HEK293 (cell line): ENCODE data around the gene ACOT8.

Experiments
- CTCF ChIA-PET: fragments of 350-600 bp; formaldehyde crosslinking; extraction: SDS; loops from one replicate; lab custom pipeline; 2021; ENCODE audit warnings: antibody characterized with exemption; lab: Yijun Ruan, JAX
- POLR2A ChIA-PET: fragments of 300-600 bp; formaldehyde crosslinking; extraction: SDS; loops from one replicate; lab custom pipeline; 2020; ENCODE audit warnings: antibody characterized with exemption, inconsistent platforms; lab: Yijun Ruan, JAX
- H3K27ac ChIP-seq: fragments of 200-500 bp; sonication (Bioruptor generic); 2 replicates; pipeline ENCODE4 v1.5.1; 2014; ENCODE audit warnings: low read depth, low read length, control low read depth, inconsistent platforms; ENCODE audit errors: extremely low read depth
- H3K36me3 ChIP-seq, 2 experiments: fragments of 200-500 bp in 1 of 2; sonication (Bioruptor generic) in 1 of 2; 1 replicate in 1 of 2; 2 replicates in 1 of 2; pipeline ENCODE4 v1.5.1; 2014 to 2017; ENCODE audit warnings: inconsistent platforms in 2 of 2, low read length in 2 of 2; ENCODE audit not compliant: control insufficient read depth in 2 of 2, insufficient read depth in 1 of 2
- H3K4me1 ChIP-seq: fragments of 200-500 bp; sonication (Bioruptor generic); 2 replicates; pipeline ENCODE4 v1.5.1; 2014; ENCODE audit warnings: mild to moderate bottlenecking, low read length, inconsistent platforms; ENCODE audit not compliant: control insufficient read depth, insufficient read depth
- H3K4me3 ChIP-seq: 2 replicates; pipeline ENCODE4 v1.5.1; 2011; ENCODE audit warnings: low read depth, mild to moderate bottlenecking, control low read depth, low read length, moderate library complexity
- H3K9me3 ChIP-seq: fragments of 200-500 bp; sonication (Bioruptor generic); 2 replicates; pipeline ENCODE4 v1.5.1; 2014; ENCODE audit warnings: low read depth, low read length, inconsistent platforms; ENCODE audit not compliant: control insufficient read depth, insufficient read depth
- BCL11A ChIP-seq: fragments of 450-650 bp; formaldehyde crosslinking; IDR thresholded peaks from 2 replicates; pipeline ENCODE4 v1.5.1; 2016; ENCODE audit warnings: low read depth, missing biosample characterization, missing genetic modification characterization
- GFI1B ChIP-seq: fragments of 450-650 bp; formaldehyde crosslinking; IDR thresholded peaks from 2 replicates; pipeline ENCODE4 v1.5.1; 2016; ENCODE audit warnings: missing biosample characterization, missing genetic modification characterization
- KLF9 ChIP-seq: fragments of 450-650 bp; formaldehyde crosslinking; IDR thresholded peaks from 2 replicates; pipeline ENCODE4 v1.5.1; 2016; ENCODE audit warnings: missing biosample characterization, missing genetic modification characterization, low read depth
- MZF1 ChIP-seq: fragments of 450-650 bp; formaldehyde crosslinking; IDR thresholded peaks from 2 replicates; pipeline ENCODE4 v1.5.1; 2017; ENCODE audit warnings: missing biosample characterization, missing genetic modification characterization, borderline replicate concordance
- SP7 ChIP-seq: fragments of 450-650 bp; formaldehyde crosslinking; IDR thresholded peaks from 2 replicates; pipeline ENCODE4 v1.5.1; 2016; ENCODE audit warnings: missing biosample characterization, missing genetic modification characterization
- TRIM28 ChIP-seq: IDR thresholded peaks from 2 replicates; pipeline ENCODE4 v1.6.1; 2011; ENCODE audit warnings: low read length, control low read depth, borderline replicate concordance
- ZBTB10 ChIP-seq: fragments of 450-650 bp; formaldehyde crosslinking; IDR thresholded peaks from 2 replicates; pipeline ENCODE4 v1.5.1; 2016; ENCODE audit warnings: missing biosample characterization, missing genetic modification characterization
- ZBTB17 ChIP-seq: fragments of 450-650 bp; formaldehyde crosslinking; IDR thresholded peaks from 2 replicates; pipeline ENCODE4 v1.5.1; 2016; ENCODE audit warnings: missing biosample characterization, missing genetic modification characterization
- ZIC2 ChIP-seq: fragments of 450-650 bp; formaldehyde crosslinking; IDR thresholded peaks from 2 replicates; pipeline ENCODE4 v1.5.1; 2016; ENCODE audit warnings: missing biosample characterization, missing genetic modification characterization
- ZNF10 ChIP-seq: fragments of 450-650 bp; formaldehyde crosslinking; IDR thresholded peaks from 2 replicates; pipeline ENCODE4 v1.5.1; 2017; ENCODE audit warnings: missing biosample characterization, missing genetic modification characterization
- ZNF112 ChIP-seq: fragments of 450-650 bp; formaldehyde crosslinking; IDR thresholded peaks from 2 replicates; pipeline ENCODE4 v1.5.0; 2017; ENCODE audit warnings: missing biosample characterization, missing genetic modification characterization
- ZNF155 ChIP-seq: fragments of 450-650 bp; formaldehyde crosslinking; IDR thresholded peaks from 2 replicates; pipeline ENCODE4 v1.5.1; 2016; ENCODE audit warnings: missing biosample characterization, missing genetic modification characterization
- ZNF175 ChIP-seq: fragments of 450-650 bp; formaldehyde crosslinking; IDR thresholded peaks from 2 replicates; pipeline ENCODE4 v1.5.1; 2016; ENCODE audit warnings: missing biosample characterization, missing genetic modification characterization
- ZNF214 ChIP-seq: fragments of 450-650 bp; formaldehyde crosslinking; IDR thresholded peaks from 2 replicates; pipeline ENCODE4 v1.5.1; 2017; ENCODE audit warnings: missing biosample characterization, mild to moderate bottlenecking, missing genetic modification characterization, borderline replicate concordance
- ZNF239 ChIP-seq: fragments of 450-650 bp; formaldehyde crosslinking; IDR thresholded peaks from 2 replicates; pipeline ENCODE4 v1.5.1; 2016; ENCODE audit warnings: missing biosample characterization, missing genetic modification characterization
- ZNF341 ChIP-seq: fragments of 450-650 bp; formaldehyde crosslinking; IDR thresholded peaks from 2 replicates; pipeline ENCODE4; 2016; ENCODE audit warnings: low read depth, missing biosample characterization, missing genetic modification characterization
- ZNF391 ChIP-seq: fragments of 450-650 bp; formaldehyde crosslinking; IDR thresholded peaks from 2 replicates; pipeline ENCODE4 v1.5.1; 2016; ENCODE audit warnings: low read depth, missing biosample characterization, missing genetic modification characterization, borderline replicate concordance
- ZNF394 ChIP-seq: fragments of 450-650 bp; formaldehyde crosslinking; IDR thresholded peaks from 2 replicates; pipeline ENCODE4 v1.5.1; 2016; ENCODE audit warnings: missing biosample characterization, missing genetic modification characterization, mild to moderate bottlenecking, moderate library complexity, borderline replicate concordance
- ZNF426 ChIP-seq: fragments of 450-650 bp; formaldehyde crosslinking; IDR thresholded peaks from 2 replicates; pipeline ENCODE4 v1.5.1; 2017; ENCODE audit warnings: missing biosample characterization, missing genetic modification characterization, mild to moderate bottlenecking, inconsistent platforms, moderate library complexity
- ZNF449 ChIP-seq: fragments of 450-650 bp; formaldehyde crosslinking; IDR thresholded peaks from 2 replicates; pipeline ENCODE4 v1.5.1; 2017; ENCODE audit warnings: missing biosample characterization, mild to moderate bottlenecking, missing genetic modification characterization, moderate library complexity
- ZNF501 ChIP-seq: fragments of 450-650 bp; formaldehyde crosslinking; IDR thresholded peaks from 2 replicates; pipeline ENCODE4 v1.5.1; 2016; ENCODE audit warnings: missing biosample characterization, missing genetic modification characterization
- ZNF548 ChIP-seq: fragments of 450-650 bp; formaldehyde crosslinking; IDR thresholded peaks from 2 replicates; pipeline ENCODE4 v1.5.1; 2016; ENCODE audit warnings: missing biosample characterization, missing genetic modification characterization
- ZNF596 ChIP-seq: fragments of 450-650 bp; IDR thresholded peaks from 2 replicates; pipeline ENCODE4 v1.5.0; 2018; ENCODE audit warnings: missing biosample characterization, mild to moderate bottlenecking, missing genetic modification characterization, moderate library complexity
- ZNF610 ChIP-seq: fragments of 450-650 bp; formaldehyde crosslinking; IDR thresholded peaks from 2 replicates; pipeline ENCODE4 v1.5.1; 2016; ENCODE audit warnings: missing biosample characterization, missing genetic modification characterization, borderline replicate concordance
- ZNF785 ChIP-seq: fragments of 450-650 bp; formaldehyde crosslinking; IDR thresholded peaks from 2 replicates; pipeline ENCODE4 v1.5.1; 2016; ENCODE audit warnings: missing biosample characterization, missing genetic modification characterization
- ZNF830 ChIP-seq: fragments of 450-650 bp; IDR thresholded peaks from 2 replicates; pipeline ENCODE4 v1.5.0; 2018; ENCODE audit warnings: missing biosample characterization, missing genetic modification characterization, low read depth, mild to moderate bottlenecking, moderate library complexity
- ZNF837 ChIP-seq: fragments of 450-650 bp; formaldehyde crosslinking; IDR thresholded peaks from 2 replicates; pipeline ENCODE4 v1.5.1; 2016; ENCODE audit warnings: missing biosample characterization, missing genetic modification characterization
- ZNF843 ChIP-seq: fragments of 450-650 bp; formaldehyde crosslinking; IDR thresholded peaks from 2 replicates; pipeline ENCODE4 v1.5.1; 2016; ENCODE audit warnings: missing biosample characterization, missing genetic modification characterization
- ZSCAN30 ChIP-seq: fragments of 450-650 bp; IDR thresholded peaks from 2 replicates; pipeline ENCODE4 v1.5.1; 2018; ENCODE audit warnings: missing biosample characterization, mild to moderate bottlenecking, missing genetic modification characterization, moderate library complexity
- TF ChIP-seq, protein P1 (sequence below): fragments of 450-650 bp; formaldehyde crosslinking; IDR thresholded peaks from 2 replicates; pipeline ENCODE4 v1.5.1; 2016; ENCODE audit warnings: missing biosample characterization, missing genetic modification characterization
- TF ChIP-seq, protein P2 (sequence below): fragments of 450-650 bp; formaldehyde crosslinking; IDR thresholded peaks from 2 replicates; pipeline ENCODE4 v1.5.1; 2016; ENCODE audit warnings: missing biosample characterization, missing genetic modification characterization

Gene ACOT8

GRCh38 chr20:45867819-45868176, 10.6 kb upstream of the ACOT8 start:
- peaks cover 0 to 5% of the 10 kb centered on the region in 2 experiments; a peak in 2 of 3 replicates for H3K36me3 ChIP-seq
- H3K9me3 ChIP-seq: no peaks in the 10 kb centered on the region
- CTCF ChIA-PET: interaction anchor here (0.6 kb wide), 2 partner anchors 18 to 818 kb away, joined by 3 read pairs; no protein-coding TSS in a partner anchor
- TF ChIP-seq ZNF112 (tag by site-specific recombination) (no peak), ZNF214 (no peak), ZNF391 (tag by site-specific recombination) (no peak), ZNF830 (no peak), ZNF426 (tag by site-specific recombination) (no peak), SP7 (tag by site-specific recombination) (no peak), ZNF501 (tag by site-specific recombination) (no peak), MZF1 (tag by site-specific recombination) (no peak), ZIC2 (tag by site-specific recombination) (no peak), BCL11A (tag by site-specific recombination) (no peak), ZNF341 (tag by site-specific recombination) (no peak), ZBTB10 (tag by site-specific recombination) (no peak), ZNF610 (tag by site-specific recombination) (no peak), ZNF175 (no peak), ZNF155 (no peak), ZNF10 (tag by site-specific recombination) (no peak), ZNF837 (tag by site-specific recombination) (no peak)
- TF ChIP-seq, protein P1, sequence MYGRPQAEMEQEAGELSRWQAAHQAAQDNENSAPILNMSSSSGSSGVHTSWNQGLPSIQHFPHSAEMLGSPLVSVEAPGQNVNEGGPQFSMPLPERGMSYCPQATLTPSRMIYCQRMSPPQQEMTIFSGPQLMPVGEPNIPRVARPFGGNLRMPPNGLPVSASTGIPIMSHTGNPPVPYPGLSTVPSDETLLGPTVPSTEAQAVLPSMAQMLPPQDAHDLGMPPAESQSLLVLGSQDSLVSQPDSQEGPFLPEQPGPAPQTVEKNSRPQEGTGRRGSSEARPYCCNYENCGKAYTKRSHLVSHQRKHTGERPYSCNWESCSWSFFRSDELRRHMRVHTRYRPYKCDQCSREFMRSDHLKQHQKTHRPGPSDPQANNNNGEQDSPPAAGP: no peak
- TF ChIP-seq, protein P2, sequence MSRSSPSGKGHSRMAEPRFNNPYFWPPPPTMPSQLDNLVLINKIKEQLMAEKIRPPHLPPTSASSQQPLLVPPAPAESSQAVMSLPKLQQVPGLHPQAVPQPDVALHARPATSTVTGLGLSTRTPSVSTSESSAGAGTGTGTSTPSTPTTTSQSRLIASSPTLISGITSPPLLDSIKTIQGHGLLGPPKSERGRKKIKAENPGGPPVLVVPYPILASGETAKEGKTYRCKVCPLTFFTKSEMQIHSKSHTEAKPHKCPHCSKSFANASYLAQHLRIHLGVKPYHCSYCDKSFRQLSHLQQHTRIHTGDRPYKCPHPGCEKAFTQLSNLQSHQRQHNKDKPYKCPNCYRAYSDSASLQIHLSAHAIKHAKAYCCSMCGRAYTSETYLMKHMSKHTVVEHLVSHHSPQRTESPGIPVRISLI (tag by site-specific recombination): no peak
- TF ChIP-seq, all 188 proteins: peak for 0
- H3K4me3 ChIP-seq: no peak overlapping the region
- POLR2A ChIA-PET: no interaction called here
- H3K27ac ChIP-seq: no peak overlapping the region
- H3K4me1 ChIP-seq: no peaks in the 10 kb centered on the region

GRCh38 chr20:45867136-45867818, 10.1 kb upstream of the ACOT8 start:
- no peak overlapping the region for H3K4me3 ChIP-seq
- ChIA-PET POLR2A (no interaction called here), CTCF (interaction anchor here (0.6 to 0.7 kb wide), 2 partner anchors 18 to 92 kb away, joined by 3 to 4 read pairs; no protein-coding TSS in a partner anchor)
- H3K9me3 ChIP-seq: no peaks in the 10 kb centered on the region
- no peak overlapping the region for H3K27ac ChIP-seq
- H3K36me3 ChIP-seq: peaks cover 0 to under 1% of the 10 kb centered on the region in 2 experiments; a peak in 2 of 3 replicates
- no peaks in the 10 kb centered on the region for H3K4me1 ChIP-seq
- TF ChIP-seq ZSCAN30 (tag by site-specific recombination): no peak
- TF ChIP-seq ZNF501 (tag by site-specific recombination): no peak
- TF ChIP-seq ZNF596 (tag by site-specific recombination): no peak
- TF ChIP-seq ZNF449 (tag by site-specific recombination): no peak
- TF ChIP-seq ZNF548 (tag by site-specific recombination): no peak
- TF ChIP-seq KLF9 (tag by site-specific recombination): no peak
- TF ChIP-seq ZNF239: no peak
- TF ChIP-seq ZNF785 (tag by site-specific recombination): no peak
- no peak for TF ChIP-seq ZNF394 (tag by site-specific recombination)
- no peak for TF ChIP-seq ZNF843 (tag by site-specific recombination)
- TF ChIP-seq TRIM28: no peak
- TF ChIP-seq ZBTB17 (tag by site-specific recombination): no peak
- TF ChIP-seq MZF1 (tag by site-specific recombination): no peak
- TF ChIP-seq GFI1B (tag by site-specific recombination): no peak
